Right hindlimb (tissue), 1 donor: ENCODE results near the gene PRKN.

Source experiments
- DNase-seq: peaks from one replicate; pipeline ENCODE4 v3.0.0-alpha.2; 2018

Gene PRKN

DNA sequence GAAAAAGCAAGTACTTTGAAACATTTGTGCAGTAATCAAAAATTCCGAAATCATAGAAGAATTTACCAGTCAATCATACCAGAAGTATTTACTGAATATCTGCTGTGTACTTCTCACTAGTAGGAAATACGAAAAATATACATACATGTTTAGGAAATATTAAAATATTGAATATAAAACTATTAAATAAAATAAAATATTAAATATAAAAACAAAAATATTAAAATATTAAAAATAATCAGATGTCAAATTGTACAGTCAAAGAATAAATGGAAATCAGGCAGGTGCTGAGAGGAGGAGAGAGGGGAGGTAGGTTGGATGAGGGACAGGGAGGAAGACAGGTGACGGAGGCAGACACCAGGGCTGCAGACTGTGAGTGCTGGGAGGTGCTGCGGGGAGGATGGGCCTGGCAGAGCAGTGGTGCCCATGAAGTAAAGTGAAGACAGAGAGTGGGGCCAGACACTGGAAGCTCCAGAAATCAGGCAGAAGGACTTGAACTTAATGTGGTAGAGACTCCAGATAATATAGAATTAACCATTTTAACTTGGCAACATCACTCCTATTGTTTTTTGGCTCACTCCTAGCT, 55.9 kb downstream of the PRKN start:
- DNase-seq = no peak

DNA sequence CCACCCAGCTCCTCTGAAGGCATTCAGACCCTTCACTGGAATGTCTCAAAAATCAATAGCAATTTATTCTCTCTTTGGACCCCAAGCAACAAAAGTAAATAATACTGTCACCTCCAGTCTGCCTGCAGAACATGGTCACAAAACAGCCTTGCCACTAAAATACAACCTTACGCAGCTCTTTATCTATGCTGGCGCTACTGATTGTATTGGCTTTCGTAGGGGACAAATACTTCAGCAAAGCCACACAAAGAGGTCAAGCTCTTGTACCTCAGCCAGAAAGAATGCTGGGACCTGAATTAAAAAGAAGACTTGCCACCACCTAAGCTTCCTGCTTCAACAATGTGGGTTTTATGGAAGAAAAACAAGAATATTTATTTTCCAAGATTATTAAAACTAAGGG, 57.2 kb downstream of the PRKN start:
- DNase-seq = no peak

DNA sequence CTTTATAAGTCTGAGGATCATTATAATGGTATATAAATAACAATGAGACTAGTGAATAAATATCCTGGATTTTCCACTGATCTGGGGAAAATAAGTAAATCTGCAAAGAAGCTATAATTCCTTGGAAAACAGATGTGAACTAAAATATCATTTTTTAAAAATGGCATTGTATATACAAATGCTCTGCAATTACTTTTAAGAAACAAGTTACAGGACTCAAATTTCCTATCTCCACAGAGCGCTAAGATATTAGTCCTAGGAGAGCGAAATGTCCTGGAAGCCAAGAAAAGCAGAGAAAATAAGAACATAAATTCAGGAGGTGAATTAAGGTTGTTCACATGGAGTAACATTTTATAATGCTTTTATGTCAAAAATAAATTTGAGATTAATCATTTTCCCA, 61.3 kb downstream of the PRKN start:
- no peak for DNase-seq

DNA sequence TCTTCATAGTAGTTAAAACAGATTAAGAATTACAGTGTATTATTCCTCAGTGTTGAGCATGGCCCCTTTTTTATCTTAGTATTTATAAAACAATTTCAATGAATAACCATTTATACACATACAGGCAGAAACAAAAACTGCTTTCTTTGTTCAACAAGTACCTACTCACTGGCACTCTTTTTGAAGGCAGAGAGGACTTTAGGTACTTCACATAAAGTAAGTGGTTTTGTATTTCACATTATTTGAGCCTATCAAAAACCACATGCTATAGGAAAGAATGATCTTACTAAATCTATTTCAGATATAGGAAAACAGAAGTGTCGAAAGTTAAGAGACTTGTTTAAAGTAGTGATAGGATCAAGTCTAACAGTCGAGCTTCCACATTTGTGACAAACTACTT, 73.8 kb downstream of the PRKN start:
- DNase-seq = no peak

DNA sequence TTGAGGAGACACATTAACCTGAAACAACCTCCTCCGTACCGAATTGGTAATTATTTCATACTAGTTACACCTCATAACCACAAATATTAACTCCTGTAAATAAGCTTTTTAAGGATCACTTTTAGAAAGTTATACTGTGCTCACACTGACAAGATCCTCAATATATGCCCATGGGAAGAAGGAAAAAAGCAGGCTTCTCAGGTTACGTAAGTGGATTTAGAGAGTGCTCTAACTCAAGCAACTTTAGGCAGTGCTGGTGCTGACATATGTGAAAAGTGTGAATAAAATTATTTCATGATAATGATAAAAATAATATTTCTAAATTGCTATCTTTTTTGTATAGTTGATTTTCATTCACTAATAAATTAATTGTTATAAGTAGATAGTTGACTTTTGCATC, 76.1 kb downstream of the PRKN start:
- DNase-seq = no peak

DNA sequence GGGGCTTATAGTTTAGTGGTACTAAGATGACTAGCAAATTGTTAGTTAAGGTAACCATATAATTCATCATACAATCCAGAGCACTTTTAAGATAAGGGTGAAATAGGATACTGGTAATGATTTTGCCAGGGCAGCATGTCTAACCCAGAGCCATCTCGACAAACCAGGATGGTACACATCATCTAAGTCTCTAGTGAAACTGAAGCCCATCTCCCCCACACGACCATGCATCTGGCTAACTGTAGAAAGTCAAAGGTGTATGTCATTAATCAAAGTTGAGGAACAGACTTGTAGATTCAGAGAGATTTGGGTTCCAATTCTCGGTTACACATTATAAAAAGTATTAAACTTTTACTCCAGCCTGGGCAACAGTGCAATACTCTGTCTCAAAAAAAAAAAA, 78.3 kb downstream of the PRKN start:
- DNase-seq = no peak

DNA sequence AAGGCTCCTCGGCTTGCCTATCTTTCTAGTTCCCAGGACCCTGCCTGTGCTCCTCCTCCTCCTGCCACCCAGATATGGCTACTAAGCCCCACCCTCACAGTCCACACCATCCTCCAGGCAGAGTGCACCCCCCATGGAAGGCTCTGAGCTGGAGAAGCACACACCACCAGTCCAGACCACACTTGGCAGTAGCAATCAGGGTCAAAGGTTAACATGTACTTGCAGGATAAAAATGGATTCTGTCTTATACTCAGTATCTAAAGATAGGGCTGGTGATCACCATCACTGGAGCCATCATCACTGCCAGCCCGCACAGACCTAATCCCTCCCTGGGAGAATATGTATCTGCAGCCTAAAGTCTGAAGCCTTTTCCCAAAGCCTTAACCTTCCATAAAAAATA, 83.4 kb downstream of the PRKN start:
- DNase-seq = no peak

DNA sequence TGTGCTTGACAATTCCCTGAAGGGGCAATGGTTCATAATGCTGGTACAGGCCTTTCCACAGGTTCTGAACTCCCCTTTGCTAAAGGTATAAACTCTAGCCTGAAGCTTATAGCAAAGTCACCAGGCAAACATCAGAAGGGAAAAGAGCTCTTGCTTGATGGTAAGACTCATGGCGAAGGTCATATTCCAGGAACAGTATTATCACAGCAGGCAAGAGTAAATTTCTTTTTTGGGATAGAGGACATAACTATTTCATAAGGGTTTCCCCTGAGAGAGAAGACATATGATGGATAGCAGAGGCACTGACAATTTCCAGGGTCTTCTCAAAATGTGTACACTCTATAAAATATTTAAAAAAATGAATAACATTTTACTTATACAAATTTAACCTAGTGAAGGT, 86.8 kb downstream of the PRKN start:
- DNase-seq = no peak

DNA sequence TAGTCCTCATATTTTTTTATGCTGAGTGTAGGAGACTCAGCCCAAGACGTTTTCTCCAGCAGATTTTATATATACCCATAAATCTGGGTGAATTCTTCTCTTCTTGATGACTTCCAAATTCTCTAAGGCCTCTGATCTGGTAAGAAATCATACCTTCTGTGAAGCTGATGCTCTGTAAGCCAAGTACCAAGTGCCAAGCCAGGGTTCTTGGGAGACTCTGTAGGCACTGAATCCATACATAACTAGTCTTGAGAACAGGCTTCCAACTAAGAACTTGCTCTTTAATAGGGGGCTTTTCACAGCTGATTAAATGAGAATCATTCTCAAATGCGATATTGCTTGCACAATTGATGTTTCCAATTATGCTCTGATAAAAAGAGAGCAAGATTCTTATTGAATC, 87.6 kb downstream of the PRKN start:
- DNase-seq = no peak

DNA sequence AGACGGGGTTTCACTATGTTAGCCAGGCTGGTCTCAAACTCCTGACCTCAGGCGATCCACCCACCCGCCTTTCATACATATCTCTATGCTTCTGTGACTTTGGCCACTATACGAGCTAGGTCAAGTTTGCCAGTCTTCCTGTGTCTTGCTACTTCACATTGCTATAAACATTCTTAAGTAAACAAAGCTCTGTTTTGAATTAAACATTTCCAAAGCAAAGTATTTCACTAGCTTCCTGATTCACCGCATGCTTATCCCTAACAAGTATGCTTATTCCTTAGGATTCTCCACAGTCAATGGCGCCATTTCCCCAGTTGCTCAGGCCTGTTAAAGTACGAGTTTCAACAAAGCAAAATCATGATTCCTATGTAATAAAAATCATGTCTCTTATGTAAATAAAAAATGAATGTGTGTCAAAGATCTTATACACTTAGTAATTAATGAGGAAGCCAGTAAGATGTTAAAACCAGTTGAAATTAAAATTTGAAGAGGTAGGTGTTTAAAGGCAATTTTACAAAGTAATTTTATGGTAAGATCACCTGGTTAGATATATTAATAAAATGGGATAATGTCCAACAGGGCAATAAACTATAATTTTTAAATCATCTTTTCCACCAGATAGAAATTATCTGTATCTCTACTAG, 88.5 kb downstream of the PRKN start:
- no peak for DNase-seq

DNA sequence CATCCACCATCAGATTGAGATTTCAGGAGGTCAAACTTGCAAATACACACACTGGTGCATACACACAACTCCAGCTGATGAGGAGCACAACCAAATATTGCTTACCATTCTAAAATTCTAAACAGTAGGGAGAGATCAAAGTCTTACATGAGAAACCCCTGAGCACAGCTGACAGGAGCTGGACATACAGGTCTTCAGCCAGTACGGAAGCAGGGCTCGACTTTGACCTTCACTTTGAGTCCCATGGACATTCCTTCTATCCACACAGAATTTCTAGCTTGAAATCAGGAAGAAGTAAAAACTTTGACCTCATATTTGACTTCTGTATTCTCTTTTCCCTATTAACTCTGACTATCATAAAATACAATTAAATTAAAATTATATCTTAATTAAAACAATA, 90.2 kb downstream of the PRKN start:
- DNase-seq = no peak

DNA sequence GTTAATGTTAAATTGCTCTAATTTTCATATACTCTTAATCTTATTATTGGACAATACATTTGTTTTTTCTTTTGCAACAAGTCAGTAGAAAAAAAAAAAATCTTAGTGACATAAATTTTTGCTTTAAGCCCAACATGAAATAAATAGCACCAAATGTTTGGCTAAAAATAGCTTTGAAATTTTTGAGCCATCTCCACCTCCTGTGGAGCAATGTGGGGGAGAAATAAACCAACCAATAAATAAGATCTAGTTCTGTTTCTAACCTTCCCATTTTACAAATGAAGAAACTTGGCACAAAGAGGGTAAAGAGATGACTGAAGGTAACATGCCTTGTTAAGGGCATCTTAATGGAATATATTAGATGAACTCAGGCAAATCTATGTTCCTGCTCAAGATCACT, 91.4 kb downstream of the PRKN start:
- DNase-seq = no peak

DNA sequence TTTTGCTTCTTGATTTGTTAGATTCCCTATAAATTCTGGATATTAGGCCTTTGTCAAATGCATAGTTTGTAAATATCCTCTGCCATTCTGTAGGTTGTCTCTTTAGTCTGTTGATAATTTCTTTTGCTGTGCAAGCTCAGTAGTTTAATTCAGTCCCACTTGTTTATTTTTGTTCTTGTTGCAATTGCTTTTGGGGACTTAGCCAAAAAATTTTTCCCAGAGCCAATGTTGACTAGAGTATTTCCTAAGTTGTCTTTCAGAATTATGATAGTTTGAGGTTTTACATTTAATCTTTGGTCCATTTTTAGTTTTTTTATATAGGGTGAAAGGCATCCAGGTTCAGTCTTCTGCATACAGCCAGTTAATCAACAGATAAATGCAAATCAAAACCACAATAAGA, 96.0 kb downstream of the PRKN start:
- DNase-seq = no peak

DNA sequence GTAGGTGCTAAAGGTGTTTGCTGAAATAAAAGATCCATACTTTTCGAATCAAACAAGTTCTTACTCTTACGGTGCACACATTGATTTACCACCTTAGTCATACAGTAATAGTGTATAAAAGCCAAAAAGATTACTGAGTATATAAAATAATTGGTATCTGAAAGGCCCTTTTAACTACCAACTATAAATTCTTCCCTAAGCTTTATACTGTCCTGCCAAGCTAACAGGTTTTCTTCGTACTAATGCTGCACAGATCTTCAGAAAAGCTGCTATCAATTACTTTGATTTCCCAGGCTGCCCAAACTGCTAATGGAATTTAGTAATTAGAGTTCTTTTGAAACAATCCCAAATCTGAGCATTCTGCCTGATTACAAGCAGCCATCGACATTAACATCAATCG, 97.5 kb downstream of the PRKN start:
- DNase-seq = no peak

DNA sequence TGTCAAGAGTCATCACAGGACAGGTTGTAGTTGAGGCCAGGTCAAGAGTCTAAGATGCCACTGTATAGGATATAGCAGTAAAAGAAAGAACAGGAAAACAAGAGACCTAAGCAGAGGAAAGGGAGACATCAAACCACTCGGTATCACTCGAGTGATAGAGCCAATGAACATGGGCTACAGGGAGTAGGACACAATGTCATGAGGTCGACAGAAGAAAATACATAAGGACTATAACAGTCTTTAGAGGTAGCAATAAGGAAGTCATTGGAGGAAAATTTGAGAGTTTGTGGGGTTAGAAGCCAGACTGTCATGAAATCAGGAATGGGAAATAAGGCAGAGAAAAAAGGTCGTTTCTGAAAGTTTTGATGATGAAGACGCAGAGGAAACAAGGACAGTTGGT, 99.7 kb downstream of the PRKN start:
- DNase-seq = no peak

DNA sequence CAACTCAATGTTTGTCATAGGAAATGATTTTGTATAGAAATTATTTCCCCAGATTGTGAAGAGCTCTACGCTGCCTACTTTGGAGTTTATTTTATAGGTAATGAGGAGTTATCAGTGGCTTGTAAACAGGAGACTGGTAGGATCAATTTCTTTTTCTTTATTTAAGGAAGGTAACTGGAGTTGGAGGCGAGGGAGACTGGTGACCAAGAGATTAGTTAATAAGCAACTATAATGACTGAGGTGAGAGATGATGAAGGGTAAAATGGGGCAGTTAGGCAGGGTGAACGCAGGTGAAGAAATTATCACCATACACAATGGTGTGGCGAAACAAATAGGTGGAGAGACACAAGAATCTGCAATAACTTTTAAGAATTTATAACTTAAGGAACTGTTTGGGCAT, 100.2 kb downstream of the PRKN start:
- DNase-seq = no peak

DNA sequence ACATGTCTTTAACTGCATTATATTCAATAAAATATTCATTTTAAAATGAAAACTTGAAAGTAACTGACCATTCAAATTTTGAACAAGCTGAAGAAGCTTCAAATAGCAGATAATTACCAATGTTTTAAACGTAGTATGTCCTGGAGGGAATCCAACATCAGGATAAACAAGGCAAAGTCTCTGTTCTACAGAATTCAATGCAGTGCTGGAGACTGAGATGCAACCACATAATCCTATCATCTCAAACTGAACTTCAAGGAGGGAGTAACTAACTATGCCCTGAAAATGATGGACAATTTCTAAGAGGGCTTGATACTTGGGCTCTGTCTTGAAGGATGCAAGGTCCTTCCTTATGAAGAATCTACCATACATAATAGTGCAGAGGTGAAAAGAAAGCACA, 100.7 kb downstream of the PRKN start:
- no peak for DNase-seq

DNA sequence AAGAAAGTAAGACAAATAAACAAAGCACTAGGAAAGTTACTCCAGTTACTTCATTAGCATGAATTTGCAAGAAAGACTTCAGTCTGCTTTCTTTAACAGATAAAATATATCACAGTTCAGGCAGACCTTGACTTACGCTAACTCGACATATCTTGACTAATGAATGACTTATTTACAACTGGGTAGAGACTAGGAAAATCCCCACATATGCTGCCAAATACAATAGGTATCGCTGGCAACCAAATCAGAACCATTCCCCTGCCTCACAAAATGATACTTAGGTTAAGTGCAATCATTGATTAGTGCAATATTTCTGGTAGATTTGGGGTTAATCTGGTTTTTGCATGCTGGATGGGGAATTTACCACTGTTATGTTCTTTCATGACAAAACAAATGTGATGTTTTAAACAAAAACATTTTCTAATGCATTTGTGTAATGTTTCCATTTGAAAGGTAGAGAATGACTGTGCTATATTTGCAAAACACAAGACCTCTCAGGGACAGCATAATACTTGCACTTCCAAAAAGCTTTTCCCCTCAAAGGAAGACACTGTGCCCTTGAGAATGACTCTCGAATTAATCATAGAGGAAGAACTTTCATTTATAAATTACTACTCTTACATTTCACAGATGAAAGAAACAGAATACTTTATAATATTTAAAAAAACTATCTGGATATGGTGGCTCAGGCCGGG, 101.6 kb downstream of the PRKN start:
- DNase-seq = no peak

DNA sequence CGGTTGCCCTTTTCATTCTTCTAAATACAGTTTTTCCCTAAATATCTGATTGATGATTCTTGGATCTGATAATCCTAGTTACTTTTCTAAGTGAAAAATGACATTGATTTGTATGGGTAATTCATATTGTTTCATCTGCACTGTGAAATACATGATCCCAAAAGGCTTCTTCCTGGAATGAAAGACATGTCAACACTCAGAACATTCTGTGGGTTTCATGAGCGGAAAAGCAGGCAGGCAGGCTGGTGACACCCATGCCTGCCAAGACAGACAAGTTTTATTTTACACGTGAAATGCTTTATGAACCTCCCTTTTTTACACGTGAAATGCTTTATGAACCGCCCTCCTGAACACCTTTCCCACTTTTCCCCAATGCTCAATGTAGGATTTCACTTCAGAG, 105.0 kb downstream of the PRKN start:
- no peak for DNase-seq

DNA sequence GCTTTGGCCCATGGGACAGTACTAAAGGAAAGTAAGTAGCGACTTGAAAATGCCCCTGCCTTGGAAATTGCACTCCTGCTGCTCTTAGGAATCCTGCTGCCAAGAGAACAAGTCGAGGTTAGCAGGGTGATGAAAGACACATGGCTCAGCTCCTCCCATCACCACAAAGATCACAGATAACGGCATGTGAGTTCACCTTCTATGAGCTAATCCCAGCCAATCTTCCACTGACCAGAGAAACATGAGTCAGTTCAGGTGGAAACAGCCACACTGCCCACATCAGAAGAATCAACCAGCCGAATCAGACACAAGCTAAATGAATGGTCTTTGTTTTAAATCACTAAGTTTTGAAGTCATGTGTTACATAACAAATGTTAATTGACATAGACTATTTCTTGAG, 106.3 kb downstream of the PRKN start:
- no peak for DNase-seq

DNA sequence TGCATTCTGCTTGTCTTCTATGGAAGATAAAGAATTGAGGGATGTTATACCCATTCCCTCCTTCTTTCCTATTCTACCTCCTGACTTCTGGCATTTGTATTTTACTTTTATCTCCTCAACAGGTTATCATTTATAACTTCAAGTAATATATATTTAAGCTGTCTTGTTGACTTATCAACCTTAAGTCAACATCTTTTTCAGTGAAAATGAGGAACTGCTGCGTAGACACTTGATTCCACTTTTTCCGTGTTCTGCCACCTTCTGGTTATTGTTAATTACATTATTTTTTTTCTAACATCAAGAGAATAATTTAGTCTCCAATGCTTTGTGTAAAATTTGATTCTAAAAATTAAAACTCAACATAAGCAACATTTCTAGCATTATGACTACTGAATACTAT, 107.5 kb downstream of the PRKN start:
- no peak for DNase-seq

DNA sequence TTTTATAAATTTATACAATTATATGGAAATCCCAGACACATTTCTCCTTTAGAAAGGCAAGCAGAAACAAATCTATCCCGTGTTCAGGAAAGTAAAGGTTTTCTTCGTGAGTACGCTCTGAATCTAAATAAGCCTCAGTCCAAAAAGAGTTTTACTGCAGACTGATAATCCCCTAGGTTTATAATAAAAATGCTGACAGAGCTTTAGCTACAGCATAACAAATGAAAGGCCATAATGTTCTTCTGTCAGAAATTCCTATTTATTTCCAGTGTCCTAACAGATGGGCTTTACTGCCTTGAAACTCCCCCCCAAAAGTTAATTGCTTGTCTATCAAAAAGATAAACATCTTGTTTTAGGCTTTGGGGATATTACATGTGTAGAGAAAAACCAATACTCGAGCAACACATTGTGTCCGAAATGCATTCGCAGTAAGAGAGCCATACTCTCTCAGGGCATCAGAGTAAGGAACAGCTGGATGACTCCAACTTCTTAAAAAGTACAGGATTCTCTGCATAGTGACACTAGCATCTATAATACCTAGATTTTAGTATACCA, 109.0 kb downstream of the PRKN start:
- DNase-seq = no peak

DNA sequence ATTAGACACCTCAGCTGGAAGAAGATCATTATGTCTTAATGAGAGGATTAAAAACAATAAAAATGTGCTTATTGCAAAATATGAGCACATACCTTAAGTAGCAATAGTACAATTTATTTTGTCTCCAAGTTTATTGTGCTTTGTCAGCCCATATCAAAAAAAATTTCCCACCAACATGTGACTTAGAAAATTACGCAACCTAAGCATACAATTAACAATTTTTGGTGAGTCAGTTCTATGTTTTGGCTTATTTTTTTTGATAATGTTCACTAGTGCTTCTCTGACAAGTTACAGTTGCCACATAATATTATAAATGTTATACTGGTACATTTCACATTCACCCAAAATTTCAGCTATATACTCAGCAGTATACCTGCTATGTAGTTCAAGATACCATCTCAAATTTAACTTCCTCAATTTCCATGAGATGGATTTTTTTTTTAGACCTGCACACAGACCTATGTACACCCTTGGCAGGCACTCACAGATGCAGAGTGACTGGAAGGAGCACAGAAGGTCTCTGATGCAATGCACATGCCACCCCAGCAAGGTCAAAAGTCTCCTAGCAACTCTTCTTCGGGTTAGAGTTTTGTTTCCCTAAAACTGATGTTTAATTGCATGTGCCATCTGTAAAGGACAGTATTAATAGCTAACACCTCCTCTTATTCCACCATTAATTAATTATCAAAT, 112.4 kb downstream of the PRKN start:
- DNase-seq = no peak

DNA sequence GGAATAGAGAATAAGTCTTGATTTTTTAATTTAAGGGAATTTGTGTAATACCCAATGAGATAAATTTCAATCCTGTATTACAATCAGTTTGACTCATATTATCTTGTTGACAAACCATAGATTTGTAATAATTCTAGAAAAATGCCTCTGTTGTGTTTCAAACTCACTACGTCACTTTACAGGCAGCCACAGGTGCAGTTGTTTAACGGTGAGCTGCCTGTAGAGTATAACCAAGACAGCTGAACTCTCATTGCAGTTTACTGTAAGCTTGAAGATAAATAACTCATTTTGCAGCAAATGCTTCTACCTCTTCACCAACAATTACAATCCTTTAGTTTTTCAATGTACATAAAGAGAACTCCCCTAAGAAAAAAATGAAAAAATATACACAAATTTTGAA, 114.3 kb downstream of the PRKN start:
- no peak for DNase-seq
